ENCODE results near the gene DHRS9. TPM values are rescaled to one million over a fixed set of nuclear protein-coding genes. Genes with fewer than 3 reads are reported as not detected.
"Not testable (repeated sequence)": the region's sequence is repeated elsewhere in the genome, so short reads cannot be mapped to it uniquely, and the experiment has no call there.

The DHRS9 gene
- total RNA-seq, 1 experiment from 2014 or later: not detected

DNA sequence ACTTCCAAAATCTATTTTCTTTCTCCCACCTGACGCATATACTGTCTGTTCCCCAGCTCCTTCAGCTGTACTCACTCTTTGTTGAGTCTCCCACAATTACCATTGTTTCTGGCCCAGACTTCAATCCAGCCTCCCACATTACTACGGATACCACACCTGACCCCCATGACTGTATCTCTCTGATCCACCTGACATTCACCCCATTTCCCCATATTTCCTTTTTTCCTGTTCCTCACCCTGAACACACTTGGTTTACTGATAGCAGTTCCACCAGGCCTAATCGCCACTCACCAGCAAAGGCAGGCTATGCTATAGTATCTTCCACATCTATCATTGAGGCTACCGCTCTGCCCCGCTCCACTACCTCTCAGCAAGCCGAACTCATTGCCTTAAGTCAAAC lies 64.9 kb downstream of the DHRS9 start:
- DNase-seq (ENCODE audit: low spot score): not testable (repeated sequence)

- DNase-seq (ENCODE audit: low spot score): not testable (repeated sequence)
Observed at GRCh38 chr2:169136428-169136827, 67.1 kb downstream of the DHRS9 start.

DNA sequence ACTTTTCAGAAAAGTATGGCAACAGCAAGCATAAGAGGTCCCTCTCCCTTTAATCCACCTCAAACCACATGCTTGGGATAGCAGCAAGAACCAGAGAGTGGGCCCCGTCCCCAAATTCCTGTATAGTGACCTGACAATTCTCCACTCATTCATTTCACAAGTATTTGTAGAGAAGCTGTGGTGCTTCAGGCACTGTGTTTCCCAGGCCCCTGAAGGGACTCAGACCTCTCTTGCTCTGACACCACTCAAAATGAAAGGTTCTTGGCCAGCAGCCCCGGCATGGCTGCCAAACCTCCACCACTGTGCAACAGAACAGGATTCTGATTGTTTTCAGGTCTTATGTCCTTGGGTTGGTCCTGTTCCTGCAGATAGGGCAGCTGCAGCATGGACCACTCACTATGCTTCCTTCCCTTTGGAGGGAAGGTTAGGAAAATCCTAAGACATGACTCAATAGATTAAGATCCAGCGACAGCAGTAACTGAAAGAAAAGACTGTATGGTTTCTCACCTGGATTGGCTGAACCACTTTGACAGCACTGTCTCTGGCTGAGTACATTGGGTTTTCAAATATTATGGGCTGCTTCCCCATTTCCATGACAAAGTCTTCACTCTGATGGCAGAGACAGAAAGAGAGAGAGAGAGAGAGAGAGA lies 67.6 kb downstream of the DHRS9 start:
- no peak for DNase-seq (ENCODE audit: low spot score)

- no peak for DNase-seq (ENCODE audit: low spot score)
Observed at GRCh38 chr2:169137924-169138323, 68.6 kb downstream of the DHRS9 start.

DNA sequence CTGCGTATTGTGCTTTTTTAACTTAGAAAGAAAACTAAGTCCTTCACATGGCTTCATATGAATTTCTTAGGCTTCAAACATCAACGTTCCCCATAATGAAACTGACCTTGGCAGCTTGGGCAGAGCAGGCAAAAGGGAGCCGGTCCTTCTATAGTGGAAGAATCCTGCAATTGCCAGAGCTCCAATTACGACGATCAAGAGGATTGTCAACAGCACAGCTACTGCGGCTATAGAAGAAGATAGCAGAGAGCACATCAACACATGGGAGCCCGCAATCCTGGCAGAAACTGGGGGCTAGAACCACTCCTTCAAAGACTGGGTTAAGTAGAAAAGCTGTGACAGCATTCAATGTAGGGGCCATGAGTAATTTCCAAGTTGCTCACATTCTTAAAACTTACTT lies 69.8 kb downstream of the DHRS9 start:
- DNase-seq (ENCODE audit: low spot score): no peak

DNA sequence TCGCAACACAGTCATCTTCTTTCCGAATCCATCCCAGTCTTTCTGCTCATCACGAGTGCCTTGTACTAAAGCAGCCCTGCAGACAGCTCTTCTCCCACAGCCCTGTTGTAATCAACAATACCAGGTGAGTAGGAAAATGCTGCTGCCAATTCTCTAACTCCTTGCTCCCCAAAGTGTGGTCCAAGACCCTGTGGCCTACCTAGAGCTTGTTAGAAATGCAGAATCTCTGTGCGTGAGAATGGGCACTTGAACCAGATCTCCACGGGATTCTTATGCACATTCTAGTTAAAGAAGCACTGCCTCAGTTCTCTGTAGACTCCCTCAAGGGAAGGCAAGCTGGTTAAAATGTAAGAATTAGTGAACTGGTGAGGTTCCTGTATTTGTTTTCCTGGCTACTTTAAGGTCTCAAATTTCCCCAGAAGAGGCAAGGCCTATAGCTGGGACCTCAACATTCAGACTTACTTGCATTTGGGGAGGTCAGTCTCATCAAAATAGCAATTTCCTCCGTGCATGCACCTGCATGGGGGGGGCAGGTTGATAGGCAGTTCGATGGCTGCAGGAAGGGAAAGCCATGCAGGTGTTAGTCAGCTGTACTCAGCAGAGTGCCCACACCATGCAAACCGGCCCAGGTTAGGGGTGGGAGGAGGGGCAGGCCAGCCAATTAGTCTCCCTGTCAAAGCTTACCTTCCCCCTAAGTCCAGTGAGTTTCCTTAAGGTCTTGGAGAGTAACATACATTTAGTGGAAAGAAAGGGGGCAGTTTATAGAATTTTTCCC lies 70.8 kb downstream of the DHRS9 start:
- DNase-seq (ENCODE audit: low spot score): no peak

DNA sequence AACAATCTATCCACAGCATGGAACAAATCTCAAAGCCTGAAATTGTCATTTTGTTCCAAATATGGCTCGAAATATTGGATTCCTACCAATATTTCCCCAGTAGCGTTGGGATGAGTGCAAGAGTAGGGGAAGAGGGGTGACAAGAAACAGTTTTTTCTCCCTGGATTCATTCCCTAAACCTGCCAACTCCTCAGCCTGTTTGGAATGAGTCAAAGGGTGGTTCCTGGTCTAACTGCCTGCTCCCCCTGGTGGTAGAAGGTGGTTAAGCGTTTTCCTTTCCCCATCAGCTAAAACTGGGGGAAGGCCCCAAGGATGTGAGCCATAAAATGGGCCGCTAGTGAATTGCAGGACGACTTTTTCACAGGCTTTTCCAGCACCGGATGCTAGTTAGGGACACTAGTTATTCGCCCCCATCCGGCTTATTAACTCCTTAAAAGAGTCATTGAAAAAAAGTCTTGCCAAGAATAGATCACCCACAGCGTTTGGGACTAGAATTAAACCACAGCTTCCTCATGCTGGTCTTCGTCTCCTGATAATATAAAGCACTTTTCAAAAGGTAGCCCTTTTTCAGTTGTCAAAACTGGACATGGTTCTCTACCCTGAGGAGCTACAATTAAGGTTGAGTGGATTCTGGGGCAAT lies 72.5 kb downstream of the DHRS9 start:
- peak; percentile 74 for DNase-seq (ENCODE audit: low spot score)

DNA sequence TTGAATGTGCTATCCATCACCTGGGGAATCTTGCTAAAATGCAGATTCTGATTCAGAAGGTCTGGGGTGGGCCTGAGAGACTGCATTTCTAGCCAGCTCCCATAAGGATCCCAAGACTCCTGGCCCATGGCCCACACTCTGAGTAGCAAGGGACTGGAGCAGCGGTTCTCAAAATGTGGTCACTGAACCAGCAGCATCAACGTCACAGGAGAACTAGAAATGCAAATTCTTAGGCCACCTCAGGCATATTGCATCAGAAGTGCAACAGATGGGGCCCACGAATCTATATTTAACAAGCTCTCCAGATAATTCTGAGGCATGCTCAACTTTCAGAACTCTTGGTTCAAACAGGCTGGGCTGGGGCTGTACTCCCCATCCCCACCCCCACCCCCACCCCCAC lies 74.6 kb downstream of the DHRS9 start:
- no peak for DNase-seq (ENCODE audit: low spot score)

Other genes with a start within 250 kb of the DHRS9 start
- gene SPC25, start 179.1 kb upstream of the DHRS9 start, total RNA-seq (2014; rRNA removed; shearing (Covaris generic)): 63.4 and 98.4 TPM in 2 replicates
- not detected in 2 replicates for gene G6PC2, start 168.3 kb upstream of the DHRS9 start, total RNA-seq (2014; rRNA removed; shearing (Covaris generic))
- gene ABCB11, start 38.2 kb upstream of the DHRS9 start, total RNA-seq (2014; rRNA removed; shearing (Covaris generic)): not detected in 2 replicates

Measured in A172 (cell line).